Activated T-helper 9 cell treated with anti-CD3 and anti-CD28 coated beads, Interleukin-2, amount 50 U/mL, for 16 hours (primary cell): ENCODE data around the gene CCDC63.
"Not testable (repeated sequence)": the region's sequence is repeated elsewhere in the genome, so short reads cannot be mapped to it uniquely, and the experiment has no call there.

ENCODE experiments used
- DNase-seq: peaks from one replicate; pipeline ENCODE4 v3.0.0-alpha.2; 2020; ENCODE audit warnings: low read depth

Gene CCDC63

DNA sequence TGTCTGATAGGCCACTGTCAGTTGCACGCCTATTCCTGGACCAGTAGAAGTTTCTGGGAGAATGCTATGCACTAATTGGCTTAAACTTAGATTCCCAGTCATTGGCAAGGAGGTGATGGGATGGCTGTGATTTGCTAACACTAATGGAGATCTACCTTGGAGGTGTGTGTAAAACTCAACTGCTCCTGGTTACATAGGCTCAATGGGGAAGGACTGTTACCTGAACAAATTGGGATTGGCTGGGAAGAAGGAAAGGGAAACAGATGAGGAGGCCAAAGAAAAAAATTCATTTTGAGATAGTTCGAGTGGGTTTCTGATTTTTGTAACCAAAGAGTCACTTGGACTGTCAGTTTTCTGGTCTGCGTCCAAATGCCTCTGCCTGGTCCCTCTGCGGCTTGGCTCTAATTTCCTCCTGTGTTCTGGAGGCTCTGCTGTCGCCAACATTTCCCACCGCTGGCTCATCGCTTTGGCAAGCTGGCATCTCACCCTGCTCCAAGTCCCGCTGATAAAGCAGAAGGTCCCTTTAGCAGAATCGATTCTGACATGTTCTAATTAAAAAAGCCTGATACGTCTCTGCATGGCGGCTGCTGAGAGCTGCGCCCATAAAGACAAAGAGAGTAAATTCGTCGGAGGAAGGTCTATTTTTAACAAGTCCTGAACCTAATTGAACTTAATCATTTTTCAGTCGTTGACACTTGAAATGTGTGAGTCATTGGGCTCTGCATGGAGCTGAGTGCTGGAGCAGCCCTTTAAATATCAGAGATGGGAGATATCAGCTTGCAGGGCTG is 2.0 kb upstream of the CCDC63 start:
- no peak for DNase-seq

DNA sequence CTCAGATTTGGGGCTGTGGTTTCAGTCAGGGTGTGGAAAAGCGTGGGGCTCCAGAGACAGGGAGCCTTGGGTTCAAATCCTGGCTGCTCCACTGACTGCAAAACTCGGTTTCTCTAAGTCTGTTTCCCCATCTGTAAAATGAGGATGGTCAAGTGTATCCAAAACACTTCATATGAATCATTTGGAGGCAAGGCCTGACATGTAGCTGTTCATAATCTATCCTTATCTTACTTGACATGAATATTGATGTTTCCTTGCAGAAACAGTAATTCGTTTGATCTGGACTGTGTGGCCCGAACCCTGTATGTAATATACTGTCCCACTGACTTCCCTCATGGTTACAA is 1.5 kb upstream of the CCDC63 start:
- DNase-seq, result no peak

DNA sequence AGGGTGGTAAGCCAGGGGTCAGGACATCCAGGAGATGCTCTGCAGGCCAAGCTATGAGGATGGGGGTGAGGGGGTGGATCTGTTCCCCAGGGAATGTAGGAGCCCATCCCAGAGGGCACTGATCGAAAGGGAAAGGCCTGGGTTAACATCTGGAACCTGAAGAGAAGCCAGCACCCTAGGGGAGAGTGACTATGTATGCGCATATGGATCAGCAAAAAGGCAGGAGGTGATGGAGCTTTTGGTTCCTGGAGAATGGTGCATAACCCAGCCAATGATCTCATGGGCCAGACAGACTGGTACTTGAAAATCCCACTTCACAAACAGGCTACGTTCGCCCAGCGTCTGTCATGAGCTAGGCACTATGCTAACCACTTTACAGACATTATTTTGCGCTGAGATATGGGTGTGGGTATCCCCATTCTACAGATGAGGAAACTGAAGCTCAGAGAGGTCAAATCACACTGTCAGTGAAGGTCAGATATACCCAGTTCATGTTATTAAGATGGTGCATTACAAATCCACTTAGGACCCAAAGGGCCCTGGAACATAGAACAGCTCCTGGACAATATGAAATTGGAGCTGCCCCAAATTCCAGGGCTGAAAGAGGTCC is 1.6 kb downstream of the CCDC63 start:
- DNase-seq, result no peak

DNA sequence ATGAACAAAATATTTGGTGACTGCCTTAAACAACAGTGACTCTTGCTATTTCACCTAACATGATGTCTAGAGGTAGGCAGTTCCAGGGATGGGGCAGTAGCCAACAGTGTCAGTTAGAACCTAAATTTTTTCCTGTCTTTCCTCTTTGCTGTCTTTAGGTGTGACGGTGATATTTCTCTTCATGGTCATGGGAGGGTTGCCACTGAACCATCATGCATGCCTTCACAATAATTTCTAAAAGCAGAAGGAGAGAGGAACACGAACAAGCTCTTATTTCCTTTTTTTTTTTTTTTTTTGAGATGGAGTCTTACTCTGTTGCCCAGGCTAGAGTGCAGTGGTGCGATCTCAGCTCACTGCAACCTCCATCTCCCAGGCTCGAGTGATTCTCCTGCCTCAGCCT is 2.4 kb downstream of the CCDC63 start:
- no peak for DNase-seq

DNA sequence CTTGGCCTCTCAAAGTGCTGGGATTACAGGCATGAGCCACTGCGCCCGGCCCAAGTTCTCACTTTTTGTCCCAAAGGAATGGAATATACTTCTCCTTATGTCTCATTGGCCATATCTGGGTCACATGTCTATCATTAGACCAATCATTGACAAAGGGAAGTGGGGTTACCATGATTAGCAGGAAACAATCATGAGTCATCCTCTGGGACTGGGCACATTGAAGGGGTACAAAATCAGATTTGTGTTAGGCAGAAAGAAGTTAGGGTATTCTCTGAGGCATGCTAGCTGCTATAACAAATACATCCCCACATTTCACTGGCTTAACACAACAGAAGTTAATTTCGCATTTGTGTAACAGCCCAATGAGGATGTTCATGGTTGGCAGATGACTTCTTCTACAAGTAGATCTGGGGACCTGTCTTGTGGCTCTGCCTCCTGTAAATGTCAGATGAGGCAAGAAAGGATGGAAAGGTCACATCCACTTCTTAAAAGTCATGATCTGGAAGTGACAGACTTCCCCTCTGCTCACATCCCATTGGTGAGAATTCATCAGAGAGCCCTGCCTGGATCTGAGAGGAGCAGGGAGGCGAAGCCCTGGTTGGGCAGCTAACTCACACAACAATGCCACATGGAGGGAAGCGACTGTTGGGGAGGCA is 3.1 kb downstream of the CCDC63 start:
- no peak for DNase-seq

DNA sequence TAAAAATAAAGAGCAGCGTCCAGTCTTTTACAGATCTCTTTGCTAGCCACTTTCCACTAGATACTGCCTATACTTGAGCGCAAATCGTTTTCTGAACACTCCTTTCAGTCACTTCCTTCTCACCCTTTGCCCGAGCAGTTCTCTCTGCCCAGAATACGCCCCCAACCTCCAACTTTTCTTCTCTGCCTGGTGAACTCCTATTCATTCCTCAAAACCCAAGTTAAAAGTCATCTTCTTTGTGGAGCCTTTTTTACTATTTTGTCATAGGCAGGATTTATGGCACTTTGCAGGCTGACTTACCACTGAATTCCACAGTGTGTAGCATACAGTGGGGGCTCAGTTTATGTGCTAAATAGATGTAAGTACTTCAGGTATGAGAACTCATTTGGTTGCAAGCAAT is 4.0 kb downstream of the CCDC63 start:
- no peak for DNase-seq

DNA sequence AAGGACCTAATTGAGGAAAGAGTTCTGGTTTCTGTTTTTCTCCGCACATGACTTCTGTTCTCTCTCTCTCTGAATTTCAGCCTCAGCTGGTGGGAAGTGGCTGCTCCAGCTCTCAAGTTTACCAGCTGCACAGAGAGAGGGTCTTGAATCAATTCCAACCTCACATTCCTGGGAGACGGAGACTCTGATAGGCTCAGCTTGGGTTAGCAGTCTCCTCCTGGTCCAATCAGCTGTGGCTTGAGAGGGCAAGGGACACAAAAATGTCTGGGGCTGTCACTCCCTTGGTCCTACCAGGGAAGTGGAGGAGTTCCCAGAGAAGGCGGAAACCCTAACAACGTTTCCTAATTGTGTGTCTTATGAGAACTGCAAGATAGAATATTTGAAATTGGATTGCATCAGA is 7.0 kb downstream of the CCDC63 start:
- no peak for DNase-seq

DNA sequence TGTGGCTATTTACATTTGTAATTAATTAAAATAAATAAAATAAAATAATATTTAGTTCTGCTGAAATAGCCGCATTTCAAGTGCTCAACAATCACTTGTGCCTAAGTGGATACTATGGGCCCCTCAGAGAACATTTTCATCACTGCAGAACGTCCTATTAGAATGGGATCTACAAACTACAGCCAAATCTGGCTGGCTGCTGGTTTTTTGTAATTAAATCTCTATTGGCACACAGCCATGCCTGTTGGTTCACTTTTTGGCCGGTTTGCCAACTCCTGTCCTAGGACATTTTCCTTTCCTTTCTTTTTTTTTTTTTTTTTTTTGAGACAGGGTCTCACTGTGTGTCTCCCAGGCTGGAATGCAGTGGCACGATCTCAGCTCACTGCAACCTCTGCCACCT is 9.8 kb downstream of the CCDC63 start:
- DNase-seq, result no peak

DNA sequence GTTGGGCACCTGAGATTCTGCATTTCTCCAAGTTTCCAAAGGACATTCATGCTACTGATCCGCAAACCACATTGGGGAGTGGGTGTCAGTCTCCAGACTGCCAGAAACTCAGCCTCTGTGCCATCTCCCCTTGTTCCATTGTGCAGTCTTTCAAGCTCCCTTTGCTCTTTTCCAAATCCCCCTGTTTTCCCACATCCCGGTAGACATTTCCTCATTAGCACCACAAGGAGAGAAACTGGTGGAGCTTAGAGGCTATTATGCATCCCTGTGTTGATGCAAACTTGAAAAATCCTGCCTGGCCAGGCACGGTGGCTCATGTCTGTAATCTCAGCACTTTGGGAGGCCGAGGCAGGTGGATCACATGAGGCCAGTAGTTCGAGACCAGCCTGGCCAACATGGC is 10.7 kb downstream of the CCDC63 start:
- DNase-seq, result no peak

DNA sequence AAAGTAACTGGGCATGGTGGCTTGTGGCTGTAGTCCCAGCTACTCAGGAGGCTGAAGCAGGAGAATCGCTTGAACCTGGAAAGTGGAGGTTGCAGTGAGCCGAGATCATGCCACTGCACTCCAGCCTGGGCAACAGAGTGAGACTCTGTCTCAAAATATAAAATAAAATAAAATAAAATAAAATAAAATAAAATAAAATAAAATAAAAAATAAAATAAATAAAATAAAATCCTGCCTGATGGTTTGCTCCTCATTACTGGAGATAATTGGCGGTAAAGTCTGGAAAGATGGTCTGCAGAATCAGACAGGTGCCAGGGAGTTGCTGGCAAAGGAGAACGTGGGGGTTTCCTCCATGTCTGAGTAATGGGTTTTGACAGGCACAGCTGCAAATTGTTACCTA is 11.2 kb downstream of the CCDC63 start:
- not testable (repeated sequence) for DNase-seq

DNA sequence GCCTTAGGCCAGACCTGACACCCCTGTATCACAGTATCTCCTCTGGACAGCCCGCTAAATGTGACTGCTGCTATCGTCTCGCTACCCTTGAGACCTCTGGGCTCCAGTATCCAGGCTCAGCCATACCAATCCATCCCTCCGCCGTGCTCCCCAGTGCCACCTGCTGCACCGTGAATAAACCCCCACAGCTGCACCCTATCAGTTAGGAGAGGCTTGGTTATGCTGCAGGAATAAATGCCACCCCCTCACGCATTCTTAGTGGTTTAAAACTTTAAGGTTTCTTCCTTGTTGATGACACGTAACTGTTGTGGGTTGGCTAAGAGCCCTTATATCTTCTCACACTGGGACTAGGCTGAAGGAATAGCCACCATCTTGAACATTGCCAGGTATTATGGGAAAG is 12.1 kb downstream of the CCDC63 start:
- DNase-seq, result no peak

DNA sequence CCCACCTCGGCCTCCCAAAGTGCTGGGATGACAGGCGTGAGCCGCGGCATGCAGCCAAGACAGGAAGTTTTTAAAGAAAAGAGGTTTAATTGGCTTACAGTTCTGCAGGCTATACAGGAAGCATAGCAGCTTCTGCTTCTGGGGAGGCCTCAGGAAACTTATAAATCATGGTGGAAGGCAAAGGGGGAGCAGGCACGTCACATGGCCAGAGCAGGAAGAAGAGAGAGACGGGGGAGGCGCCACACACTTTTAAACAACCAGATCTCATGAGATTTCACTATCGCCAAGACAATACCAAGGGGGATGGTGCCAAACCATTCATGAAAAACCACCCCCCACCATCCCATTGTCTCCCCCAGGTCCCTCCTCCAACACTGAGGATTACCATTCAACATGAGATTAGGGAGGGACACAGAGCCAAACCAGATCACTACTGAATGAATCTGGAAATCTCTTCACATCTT is 14.1 kb downstream of the CCDC63 start:
- DNase-seq, result no peak

DNA sequence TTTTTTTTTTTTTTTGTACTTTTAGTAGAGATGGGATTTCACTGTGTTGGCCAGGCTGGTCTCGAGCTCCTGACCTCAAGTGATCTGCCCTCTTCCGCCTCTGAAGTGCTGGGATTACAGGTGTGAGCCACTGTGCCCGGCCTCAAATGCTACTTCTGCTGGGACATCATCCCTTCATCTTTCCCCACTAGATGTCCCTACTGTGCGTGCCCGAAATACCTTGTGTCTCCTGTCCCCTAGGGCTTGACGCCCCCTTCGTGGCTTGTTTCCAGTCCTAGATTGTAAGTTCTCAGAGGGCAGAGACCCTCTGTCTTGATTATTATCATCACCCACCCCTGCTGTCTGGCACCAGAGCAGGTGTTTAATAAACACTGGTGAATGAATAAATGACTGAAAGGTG is 14.9 kb downstream of the CCDC63 start:
- no peak for DNase-seq

DNA sequence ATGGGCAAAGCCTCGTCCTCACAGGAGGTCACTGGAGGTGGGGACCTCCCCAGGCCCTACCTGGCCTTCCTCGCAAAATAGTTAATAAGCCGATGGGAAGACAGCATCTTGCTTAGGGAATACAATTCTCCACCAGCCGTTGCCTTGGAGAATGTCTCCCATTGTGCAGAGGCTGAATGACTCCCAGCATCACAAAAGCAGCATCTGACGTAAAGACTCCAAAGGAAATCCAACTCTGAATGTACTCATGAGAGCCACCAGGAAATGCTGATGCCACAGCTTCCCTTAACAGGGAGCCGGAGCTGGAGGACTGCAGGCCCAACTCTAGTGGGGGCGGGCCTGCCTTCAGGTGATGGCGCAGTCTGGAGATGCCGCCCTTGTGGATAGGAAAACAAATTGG is 15.5 kb downstream of the CCDC63 start:
- no peak for DNase-seq

DNA sequence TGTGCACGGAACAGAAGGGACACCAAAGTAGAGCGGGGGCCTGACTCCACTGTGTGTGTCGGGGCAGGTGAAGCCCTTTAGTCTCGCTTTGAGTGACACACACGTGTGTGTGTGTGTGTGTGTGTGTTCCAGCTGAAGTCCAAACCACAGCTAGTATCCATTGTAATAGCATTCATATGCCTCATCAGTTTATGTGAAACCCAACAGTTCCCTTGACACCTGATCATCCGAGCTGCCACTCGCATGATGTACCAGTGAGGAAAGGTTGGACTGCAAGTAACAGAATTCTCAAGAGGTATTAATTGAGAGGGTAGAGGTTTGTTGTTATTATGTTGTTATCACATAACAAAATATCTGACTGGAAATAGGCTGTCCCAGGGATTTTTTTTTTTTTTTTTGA is 16.4 kb downstream of the CCDC63 start:
- DNase-seq, result no peak

DNA sequence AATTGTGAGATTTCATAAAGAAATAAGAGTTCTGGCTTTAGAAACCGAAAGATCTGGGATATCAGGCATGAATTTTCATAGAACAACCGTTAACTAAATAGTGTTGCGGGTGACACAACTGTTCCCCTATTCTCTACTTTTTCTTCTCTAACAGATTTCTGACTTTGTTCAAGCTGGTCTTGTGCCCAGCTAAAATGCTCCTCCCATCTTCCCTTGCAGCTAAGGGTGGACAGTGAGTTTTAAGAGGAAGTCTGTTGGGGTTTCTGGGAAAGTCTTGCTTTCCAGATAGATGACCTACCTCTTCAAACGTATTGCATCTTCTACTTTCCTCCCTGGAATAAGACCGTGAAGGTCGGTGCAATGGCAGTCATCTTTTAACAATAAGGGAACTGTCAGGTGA is 18.7 kb downstream of the CCDC63 start:
- no peak for DNase-seq

DNA sequence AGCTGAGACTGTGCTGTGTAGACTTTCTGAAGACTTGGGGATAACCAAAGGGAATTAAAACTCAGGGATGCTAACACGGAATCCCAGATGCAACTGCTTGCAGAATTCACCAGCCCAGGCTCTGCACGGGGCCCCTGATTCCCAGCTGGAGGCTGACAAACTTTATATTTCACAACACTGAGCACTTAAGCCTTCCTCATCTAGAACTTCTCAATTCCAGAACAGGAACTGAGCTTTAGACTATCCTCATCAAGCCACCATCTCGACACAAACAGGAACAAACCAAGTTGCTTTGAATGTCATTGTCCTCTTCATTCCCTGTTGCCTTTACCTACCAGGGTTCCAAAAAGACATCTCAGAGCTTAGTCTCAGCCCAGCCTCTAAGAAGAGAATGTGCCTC is 22.2 kb downstream of the CCDC63 start:
- no peak for DNase-seq

DNA sequence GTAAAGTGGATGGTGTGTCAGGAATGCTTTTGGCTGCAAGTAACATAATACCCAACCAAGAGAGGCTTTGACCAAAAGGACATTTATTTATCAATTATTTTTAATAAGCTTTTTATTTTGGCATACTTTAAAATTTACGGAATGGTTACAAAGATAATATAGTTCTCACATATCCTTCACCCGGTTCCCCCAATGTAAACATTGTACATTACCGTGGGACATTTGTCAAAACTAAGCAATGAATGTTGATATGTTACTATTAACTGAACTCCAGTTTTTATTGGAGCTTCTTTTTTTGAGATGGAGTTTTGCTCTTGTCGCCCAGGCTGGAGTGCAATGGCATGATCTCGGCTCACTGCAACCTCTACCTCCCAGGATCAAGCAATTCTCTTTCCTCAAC is 23.0 kb downstream of the CCDC63 start:
- no peak for DNase-seq

DNA sequence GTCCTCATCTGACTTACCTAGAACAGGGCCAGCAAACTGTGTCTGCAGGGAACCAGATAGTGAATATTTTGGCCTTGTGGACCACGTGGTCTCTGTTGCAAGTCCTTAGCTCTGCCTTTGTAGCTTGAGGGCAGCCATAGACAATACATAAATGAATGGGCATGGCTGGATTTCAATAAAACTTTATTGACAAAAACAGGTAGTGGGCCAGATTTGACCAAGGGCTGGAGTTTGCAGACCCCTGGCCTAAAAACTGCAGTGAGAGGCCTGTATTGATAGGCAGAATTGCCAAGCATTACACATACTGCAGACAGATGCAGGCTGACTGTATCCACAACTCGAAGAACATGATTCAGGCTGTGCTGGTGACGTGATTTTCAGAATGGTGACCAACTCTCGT is 25.3 kb downstream of the CCDC63 start:
- DNase-seq, result no peak

DNA sequence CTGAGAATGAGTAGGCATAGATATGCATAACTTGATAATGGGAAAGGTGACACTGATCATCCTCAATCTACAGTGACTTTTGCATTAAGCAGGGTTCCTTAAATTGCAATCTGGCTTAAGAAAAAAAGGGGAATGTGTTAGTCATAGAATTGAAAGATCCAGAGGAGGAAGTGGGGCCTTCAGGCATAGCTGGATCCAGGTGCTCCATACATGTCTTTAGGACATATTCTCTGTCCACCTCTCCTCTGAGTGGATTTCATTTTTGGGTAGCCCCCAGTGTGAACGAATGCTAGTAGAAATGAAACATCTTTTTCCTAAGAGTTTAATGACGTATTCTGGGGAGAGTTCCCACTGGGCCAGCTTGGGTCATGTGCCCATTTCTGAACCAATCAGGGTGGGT is 27.6 kb downstream of the CCDC63 start:
- DNase-seq, result no peak

DNA sequence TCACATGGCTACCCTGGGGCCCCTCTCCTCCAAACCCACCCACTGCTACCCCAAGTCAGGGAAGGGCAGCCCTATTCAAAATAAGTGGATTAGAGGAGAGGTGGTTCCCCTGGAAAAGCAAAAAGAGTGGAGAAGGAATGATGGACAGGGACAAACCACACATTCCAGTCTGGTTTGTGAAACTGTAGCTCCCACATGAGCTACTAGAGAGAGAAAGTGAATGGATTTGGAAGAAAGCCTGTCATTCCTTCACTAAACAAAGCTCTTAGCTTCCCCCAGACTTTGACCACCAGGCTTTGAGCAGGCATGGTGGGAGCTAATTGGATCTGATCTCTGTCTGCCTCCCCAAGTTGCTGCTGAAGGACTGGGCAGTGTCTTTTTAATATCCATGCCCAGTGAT is 28.0 kb downstream of the CCDC63 start:
- no peak for DNase-seq

DNA sequence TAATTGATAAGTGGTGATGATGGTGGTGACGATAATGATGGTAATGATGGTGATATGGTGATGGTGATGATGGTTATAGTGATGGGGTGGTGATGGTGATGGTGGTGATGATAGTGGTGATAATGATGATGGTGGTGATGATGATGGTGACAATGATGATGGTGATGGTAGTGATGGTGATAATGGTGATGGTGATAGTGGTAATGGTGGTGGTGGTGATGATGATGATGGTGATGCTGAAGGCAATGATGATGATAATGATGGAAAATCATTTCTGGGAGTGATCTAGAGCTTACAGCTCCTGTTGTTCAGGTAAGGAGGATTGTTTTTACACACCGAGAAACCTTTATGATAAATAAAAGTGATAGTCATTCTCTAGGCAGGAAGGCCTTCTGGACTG is 33.9 kb downstream of the CCDC63 start:
- no peak for DNase-seq

DNA sequence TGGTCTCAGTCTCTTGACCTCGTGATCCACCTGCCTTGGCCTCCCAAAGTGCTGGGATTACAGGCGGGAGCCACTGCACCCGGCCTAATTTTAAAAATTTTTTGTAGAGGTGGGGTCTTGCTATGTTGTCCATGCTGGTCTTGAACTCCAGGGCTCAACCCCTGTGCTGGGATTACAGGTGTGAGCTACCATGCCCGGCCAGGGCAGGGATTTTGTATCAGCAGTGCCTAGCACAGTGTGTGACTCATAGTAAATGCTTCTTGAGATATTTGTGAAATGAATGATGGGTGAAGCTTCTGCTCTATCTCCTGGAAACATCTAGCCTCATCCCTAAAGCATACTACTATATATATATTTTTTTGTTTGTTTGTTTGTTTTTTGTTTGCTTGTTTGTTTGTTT is 36.5 kb downstream of the CCDC63 start:
- DNase-seq, result no peak
